SU-DHL-6 (cell line): ENCODE data around the gene ZNF804A.

Experiments used
- H2AFZ ChIP-seq: fragments of 200-600 bp; sonication (generic); 2 replicates; pipeline ENCODE4 v1.6.1; 2014; ENCODE audit warnings: low read depth, mild to moderate bottlenecking, moderate library complexity, mixed read lengths, antibody characterized with exemption, low read length; ENCODE audit not compliant: severe bottlenecking
- H3F3A ChIP-seq: fragments of 200-600 bp; shearing (Covaris generic); 2 replicates; pipeline ENCODE4 v1.6.0; 2016; ENCODE audit warnings: antibody characterized with exemption, mild to moderate bottlenecking; ENCODE audit not compliant: insufficient read depth
- H3K27ac ChIP-seq: fragments of 200-600 bp; sonication (generic); 2 replicates; pipeline ENCODE4 v1.5.1; 2016; ENCODE audit warnings: low read depth, mild to moderate bottlenecking, low read length, moderate library complexity, mixed read lengths
- H3K27me3 ChIP-seq: fragments of 200-600 bp; sonication (generic), shearing (Covaris generic); 2 replicates; pipeline ENCODE4 v1.6.0; 2014; ENCODE audit warnings: mild to moderate bottlenecking, low read length
- H3K36me3 ChIP-seq: fragments of 200-600 bp; sonication (generic); 2 replicates; pipeline ENCODE4 v1.6.1; 2014; ENCODE audit warnings: mild to moderate bottlenecking, low read length, mixed read lengths
- H3K4me2 ChIP-seq: fragments of 300-600, 200-600 bp; shearing (Covaris generic), sonication (generic); 2 replicates; pipeline ENCODE4 v1.6.0; 2014; ENCODE audit warnings: low read length, low read depth, mild to moderate bottlenecking; ENCODE audit not compliant: poor library complexity, severe bottlenecking
- H3K4me3 ChIP-seq: fragments of 200-600 bp; sonication (generic); 2 replicates; pipeline ENCODE4 v1.5.1; 2014; ENCODE audit warnings: antibody characterized with exemption, low read length, mild to moderate bottlenecking, mixed read lengths; ENCODE audit not compliant: insufficient read depth, poor library complexity, severe bottlenecking
- H3K79me2 ChIP-seq: fragments of 200-600 bp; sonication (generic); 2 replicates; pipeline ENCODE4 v1.6.1; 2014; ENCODE audit warnings: mild to moderate bottlenecking, low read length, moderate library complexity; ENCODE audit not compliant: insufficient read depth
- H3K9ac ChIP-seq: fragments of 200-600 bp; sonication (generic); 2 replicates; pipeline ENCODE4 v1.7.0; 2014; ENCODE audit warnings: mild to moderate bottlenecking, low read length
- H3K9me2 ChIP-seq: fragments of 200-600 bp; sonication (generic); replicated peaks from 2 replicates; pipeline ENCODE4 v1.6.1; 2014; ENCODE audit warnings: low read length; ENCODE audit not compliant: insufficient read depth
- H3K9me3 ChIP-seq: fragments of 200-600 bp; sonication (generic); 2 replicates; pipeline ENCODE4 v1.6.1; 2014; ENCODE audit warnings: low read length, mixed read lengths; ENCODE audit not compliant: insufficient read depth
- H4K20me1 ChIP-seq: fragments of 200-600 bp; sonication (generic); 2 replicates; pipeline ENCODE4 v1.6.1; 2014; ENCODE audit warnings: low read depth, mild to moderate bottlenecking, antibody characterized with exemption, low read length, moderate library complexity, mixed read lengths
- EZH2phosphoT487 ChIP-seq: fragments of 200-600 bp; sonication (generic), shearing (Covaris generic); conservative IDR thresholded peaks from 2 replicates; pipeline ENCODE4 v1.6.1; 2018; ENCODE audit warnings: mild to moderate bottlenecking, antibody characterized with exemption, low read length, moderate library complexity, mixed read lengths
- TF ChIP-seq, protein P1 (sequence below): fragments of 200-600 bp; sonication (generic); IDR thresholded peaks from one replicate; pipeline ENCODE4 v1.5.1; 2017; ENCODE audit warnings: antibody characterized with exemption, mild to moderate bottlenecking, low read length, moderate library complexity; ENCODE audit not compliant: insufficient read depth, poor library complexity, severe bottlenecking

Gene ZNF804A

DNA sequence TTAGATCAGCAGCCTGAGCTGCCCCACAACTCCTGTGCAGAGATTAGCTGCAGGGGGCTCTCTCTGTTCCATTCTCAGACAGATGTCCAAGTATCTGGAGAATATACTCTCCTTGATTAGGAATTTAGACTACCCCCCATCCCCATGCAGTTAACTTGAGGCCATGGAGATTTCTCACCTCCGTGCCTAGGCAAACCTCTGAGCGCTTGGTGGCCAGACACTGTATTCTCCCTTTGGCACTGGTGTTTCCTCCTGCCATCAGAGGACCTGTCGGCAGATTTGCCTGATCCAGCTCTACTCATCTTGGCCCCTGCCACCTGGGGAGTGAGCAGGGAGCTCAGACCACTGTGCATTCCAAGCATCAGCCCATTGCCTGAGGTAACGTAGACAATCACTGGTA is 48.3 kb downstream of the ZNF804A start:
- Histone ChIP-seq H3K4me3 (no peak overlapping the region), H4K20me1 (peaks cover 20% of the 10 kb centered on the region), H3K36me3 (peaks cover 49% of the 10 kb centered on the region), H3K4me2 (no peak overlapping the region), H3K27me3 (no peaks in the 10 kb centered on the region), H3K9me3 (no peaks in the 10 kb centered on the region), H3F3A (peaks cover 26% of the 10 kb centered on the region), H3K79me2 (peaks cover 92% of the 10 kb centered on the region), H3K27ac (no peak overlapping the region), H3K9ac (no peak overlapping the region), H2AFZ (no peak overlapping the region), H3K9me2 (no peaks in the 10 kb centered on the region)
- TF ChIP-seq, protein P1, sequence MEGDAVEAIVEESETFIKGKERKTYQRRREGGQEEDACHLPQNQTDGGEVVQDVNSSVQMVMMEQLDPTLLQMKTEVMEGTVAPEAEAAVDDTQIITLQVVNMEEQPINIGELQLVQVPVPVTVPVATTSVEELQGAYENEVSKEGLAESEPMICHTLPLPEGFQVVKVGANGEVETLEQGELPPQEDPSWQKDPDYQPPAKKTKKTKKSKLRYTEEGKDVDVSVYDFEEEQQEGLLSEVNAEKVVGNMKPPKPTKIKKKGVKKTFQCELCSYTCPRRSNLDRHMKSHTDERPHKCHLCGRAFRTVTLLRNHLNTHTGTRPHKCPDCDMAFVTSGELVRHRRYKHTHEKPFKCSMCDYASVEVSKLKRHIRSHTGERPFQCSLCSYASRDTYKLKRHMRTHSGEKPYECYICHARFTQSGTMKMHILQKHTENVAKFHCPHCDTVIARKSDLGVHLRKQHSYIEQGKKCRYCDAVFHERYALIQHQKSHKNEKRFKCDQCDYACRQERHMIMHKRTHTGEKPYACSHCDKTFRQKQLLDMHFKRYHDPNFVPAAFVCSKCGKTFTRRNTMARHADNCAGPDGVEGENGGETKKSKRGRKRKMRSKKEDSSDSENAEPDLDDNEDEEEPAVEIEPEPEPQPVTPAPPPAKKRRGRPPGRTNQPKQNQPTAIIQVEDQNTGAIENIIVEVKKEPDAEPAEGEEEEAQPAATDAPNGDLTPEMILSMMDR, result no peak
- no peak for TF ChIP-seq EZH2phosphoT487

DNA sequence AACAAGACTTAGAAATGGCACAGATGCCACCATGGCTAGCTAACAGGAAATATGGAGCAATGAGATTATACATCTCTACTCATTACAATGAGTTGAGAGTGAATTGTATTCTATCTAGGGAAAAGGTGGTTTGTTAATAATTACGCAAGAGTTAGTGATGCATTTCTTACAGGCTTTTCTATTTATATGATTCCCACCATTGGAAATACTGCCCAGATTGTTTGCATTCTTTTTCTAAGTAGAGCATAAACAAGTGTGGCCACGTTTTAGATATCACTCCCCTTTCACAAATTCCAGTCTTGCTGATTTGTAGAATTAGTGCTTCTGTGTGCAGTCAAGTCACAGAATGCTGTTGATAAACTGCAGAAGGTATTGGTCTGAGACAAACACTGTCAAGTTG is 56.6 kb downstream of the ZNF804A start:
- Histone ChIP-seq H3K27me3 (no peaks in the 10 kb centered on the region), H3K9me2 (no peaks in the 10 kb centered on the region), H4K20me1 (peaks cover 5% of the 10 kb centered on the region; the same call in 1 of the 2 replicates), H3K4me2 (no peak overlapping the region), H3K4me3 (no peak overlapping the region), H2AFZ (no peak overlapping the region), H3K79me2 (peaks cover 100% of the 10 kb centered on the region), H3F3A (peaks cover 11% of the 10 kb centered on the region; the same call in 1 of the 2 replicates), H3K9me3 (no peaks in the 10 kb centered on the region), H3K9ac (no peak overlapping the region), H3K36me3 (peaks cover 15% of the 10 kb centered on the region; the same call in 1 of the 2 replicates), H3K27ac (no peak overlapping the region)
- TF ChIP-seq, protein P1, result no peak
- TF ChIP-seq EZH2phosphoT487, result no peak

- Histone ChIP-seq H3F3A (peaks cover 21% of the 10 kb centered on the region; the same call in 1 of the 2 replicates), H3K27ac (no peak overlapping the region), H3K79me2 (peaks cover 95% of the 10 kb centered on the region), H3K9me2 (no peaks in the 10 kb centered on the region), H3K4me3 (no peak overlapping the region), H2AFZ (no peak overlapping the region), H3K9me3 (no peaks in the 10 kb centered on the region; the same call in 1 of the 2 replicates), H3K9ac (no peak overlapping the region), H3K27me3 (no peaks in the 10 kb centered on the region), H3K4me2 (no peak overlapping the region), H4K20me1 (peaks cover 20% of the 10 kb centered on the region), H3K36me3 (peaks cover 52% of the 10 kb centered on the region)
- TF ChIP-seq, protein P1, result no peak
- no peak for TF ChIP-seq EZH2phosphoT487
Observed at GRCh38 chr2:184677171-184677570, 78.8 kb downstream of the ZNF804A start.
